ENCODE measurements around the gene STARD3.
"Not testable (repeated sequence)": the region's sequence is repeated elsewhere in the genome, so short reads cannot be mapped to it uniquely, and the experiment has no call there.

STARD3 gene

DNA sequence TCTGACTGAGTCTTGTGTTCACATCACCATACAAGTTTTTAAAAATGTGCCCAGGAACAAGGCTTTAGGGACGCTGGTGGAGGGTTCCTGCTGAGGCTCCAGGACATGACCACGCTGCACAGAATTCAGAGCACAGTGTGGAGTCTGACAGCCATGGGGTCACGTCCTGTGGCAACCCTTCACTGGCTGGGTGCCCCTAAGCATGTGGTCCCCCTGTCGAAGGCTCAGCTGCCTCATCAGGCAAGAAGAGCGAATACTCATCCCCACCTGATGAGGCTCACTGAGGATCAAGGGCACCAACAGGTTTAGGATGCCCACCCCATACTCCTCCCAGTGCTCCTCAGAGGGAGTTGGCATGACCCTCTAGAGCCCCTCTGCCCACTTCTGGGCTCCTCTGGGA lies 37.2 kb downstream of the STARD3 start:
- FAIRE-seq = no peak

DNA sequence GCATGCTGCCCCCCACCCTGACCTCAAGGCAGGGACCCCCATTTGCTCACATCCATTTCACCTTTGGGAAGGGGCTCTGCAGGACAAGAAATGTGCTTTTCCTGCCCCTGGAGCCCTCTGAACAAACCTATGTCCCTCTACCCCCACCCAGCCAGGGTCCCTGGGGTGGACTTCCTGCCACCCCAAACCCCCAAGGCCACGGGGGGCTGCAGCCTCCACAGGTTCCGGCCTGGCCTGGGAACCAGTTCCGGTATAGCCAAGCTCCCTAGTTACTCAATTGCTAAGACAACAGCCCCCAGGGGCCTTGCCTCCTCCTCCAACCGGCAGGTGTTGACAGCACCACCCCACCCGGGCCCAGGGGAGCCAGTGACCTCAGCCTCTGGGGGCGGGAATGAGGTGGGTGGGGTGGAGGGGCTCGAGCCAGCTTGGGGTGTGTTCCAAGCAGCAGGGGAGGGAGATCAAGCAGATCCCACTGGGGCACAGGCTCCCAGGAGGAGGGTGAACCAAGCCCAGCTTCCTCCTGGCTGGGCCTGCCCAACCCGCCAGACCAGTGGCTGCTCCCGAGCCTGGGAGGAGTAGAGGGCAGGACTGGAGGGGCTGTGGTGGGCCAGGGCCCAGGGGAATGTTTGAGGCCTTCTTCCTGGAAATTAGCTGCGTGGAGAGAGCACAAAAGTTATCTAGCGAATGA lies 37.9 kb downstream of the STARD3 start:
- no peak for FAIRE-seq

DNA sequence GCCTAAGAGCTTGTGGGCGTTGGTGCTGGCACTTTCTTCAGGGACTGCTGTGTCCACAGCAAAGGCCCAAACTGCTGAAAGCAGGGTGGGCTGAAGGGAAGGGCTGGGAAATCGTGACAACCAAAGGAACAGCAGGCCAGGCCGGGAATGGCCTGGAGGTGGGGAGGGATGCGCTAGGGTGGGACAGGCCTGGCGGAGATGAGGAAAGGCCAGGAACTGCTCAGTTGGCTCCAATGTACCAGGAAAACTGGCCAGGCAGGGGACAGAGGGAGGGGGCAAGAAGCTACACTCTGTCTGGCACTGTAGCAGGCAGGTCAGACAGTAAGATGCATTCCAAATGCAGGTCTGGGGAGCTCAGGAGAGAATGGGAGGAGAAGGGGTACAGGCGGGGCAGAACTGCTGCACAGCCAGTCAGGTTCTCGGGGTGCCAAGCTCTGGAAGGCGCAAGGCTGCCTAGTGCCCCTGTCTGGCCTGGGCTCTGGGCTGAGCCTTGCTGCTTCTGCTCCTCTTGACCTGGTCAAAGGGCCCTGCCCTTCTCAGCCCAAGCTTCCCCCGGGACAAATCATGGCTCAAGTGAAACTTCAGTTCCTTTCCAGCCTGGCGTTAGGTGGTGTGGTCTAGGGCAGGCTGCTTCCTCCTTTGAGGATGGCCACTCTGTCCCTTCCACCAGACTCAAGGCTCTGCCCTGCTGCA lies 38.6 kb downstream of the STARD3 start:
- FAIRE-seq = no peak

DNA sequence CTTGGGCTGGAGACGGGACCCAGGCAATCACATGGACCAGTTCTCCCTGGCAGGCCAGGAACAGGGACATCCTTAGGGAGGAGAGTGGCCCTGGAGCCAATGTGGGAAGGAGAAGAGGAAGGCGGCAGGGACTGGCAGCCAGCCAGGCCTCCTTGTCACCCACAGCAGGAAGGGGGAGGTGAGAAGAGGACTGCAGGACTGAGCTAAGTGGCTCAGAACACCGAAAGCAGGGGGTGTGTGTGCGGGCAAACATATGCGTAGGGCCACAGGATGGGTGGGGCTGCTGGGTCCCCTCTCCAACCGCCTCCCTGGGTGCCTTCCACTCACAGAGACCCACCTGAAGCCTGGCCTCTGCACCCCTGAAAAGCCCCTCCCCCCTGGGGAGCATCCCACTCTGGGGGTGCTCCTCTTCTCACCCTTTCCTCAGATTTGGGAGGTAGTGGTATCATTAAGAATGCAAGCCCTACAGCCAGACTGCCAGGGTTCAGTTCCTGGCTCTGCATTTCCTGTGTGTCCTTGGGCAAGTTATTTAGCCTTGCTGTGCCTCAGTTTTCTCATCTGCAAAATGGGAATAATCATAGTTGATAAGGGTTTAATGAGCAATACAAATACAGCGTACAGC lies 39.4 kb downstream of the STARD3 start:
- no peak for FAIRE-seq

DNA sequence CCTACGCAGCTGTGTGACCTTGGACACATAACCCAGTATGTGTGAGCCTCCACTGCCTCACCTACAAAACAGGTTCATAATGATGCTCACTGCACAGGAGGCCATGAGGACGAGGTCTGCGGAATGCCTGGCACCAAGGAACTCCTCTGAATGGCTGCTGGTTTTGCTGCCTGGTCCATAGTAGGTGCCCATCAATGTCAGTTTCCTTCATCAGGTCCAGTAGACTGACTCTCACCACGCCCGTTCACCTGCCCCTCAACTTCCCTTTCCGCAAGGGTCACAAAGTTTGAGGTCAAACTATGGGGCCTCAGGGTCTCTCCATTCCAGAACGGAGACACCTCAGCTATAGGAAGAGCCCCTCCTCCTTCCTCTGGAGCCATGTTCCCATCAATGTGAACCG lies 40.1 kb downstream of the STARD3 start:
- FAIRE-seq = no peak

DNA sequence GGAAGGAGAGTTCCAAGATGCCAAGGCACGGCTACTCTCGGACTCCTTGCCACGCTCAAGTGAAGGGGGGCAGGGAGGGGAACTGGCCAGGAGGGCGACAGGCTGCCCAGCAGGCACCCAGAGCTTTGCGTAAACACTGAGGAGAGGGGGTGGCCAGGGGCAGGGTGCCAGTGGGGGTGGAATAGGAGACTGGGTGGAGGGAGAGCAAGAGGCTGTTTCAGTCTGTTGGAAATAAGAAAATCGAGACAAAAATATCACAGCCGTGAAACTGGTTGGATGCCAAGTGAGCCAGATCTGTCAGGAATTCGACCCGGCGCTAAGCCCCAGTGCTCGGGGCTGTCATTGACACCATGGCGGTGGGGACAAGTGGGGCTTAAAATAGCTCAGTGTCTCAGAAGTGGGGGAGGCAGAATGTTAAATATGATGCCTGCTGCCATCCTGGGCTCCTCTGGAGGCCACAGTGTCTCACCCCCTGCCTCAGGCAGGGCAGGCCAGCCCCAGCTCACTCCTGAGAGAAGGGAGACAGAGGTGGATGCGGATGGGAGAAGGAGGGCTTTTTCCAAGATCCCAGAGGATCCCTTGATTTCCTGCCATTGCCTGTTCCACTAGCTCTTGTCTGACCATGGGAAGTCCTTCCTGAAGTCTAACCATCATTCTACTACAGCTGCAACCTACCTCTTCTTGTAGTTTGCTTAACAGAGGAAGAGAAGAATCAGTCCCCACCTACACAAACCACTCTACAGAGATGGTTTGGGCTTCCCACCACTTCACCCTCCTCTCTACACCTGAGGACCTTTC lies 40.8 kb downstream of the STARD3 start:
- FAIRE-seq = no peak

DNA sequence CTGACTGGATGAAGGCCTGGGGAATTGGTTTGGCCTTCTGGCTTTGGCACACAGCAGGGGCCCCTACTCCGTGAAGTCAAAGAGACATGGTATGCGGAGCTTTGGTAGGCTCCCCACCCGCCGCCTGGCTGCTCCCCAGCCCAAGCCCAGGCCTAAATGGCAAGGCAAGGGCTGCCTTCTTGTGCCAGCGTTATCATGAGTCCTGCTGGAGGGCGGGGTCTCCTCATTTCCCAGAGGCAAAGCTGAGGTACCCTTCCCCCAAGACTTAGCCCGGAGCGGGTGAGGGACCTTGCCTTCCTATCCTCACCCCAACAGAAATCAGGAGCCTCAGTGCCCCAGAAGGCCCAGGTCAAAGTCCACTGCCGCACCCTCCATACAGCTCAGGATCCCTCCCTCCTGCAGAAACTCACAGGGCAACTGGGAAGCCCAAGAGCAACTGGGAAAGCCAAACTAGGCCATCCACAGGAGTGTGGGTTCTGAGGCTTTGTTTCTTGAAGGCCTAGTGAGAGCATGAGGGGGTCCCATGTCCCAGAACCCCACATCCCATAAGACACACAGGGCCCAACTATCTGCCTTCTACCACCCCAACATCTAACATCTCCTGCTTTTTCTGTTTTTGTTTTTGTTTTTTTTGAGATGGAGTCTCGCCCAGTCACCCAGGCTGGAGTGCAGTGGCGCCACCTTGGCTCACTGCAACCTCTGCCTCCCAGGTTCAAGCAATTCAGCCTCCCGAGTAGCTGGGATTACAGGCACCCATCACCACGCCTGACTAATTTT lies 41.6 kb downstream of the STARD3 start:
- FAIRE-seq = no peak

DNA sequence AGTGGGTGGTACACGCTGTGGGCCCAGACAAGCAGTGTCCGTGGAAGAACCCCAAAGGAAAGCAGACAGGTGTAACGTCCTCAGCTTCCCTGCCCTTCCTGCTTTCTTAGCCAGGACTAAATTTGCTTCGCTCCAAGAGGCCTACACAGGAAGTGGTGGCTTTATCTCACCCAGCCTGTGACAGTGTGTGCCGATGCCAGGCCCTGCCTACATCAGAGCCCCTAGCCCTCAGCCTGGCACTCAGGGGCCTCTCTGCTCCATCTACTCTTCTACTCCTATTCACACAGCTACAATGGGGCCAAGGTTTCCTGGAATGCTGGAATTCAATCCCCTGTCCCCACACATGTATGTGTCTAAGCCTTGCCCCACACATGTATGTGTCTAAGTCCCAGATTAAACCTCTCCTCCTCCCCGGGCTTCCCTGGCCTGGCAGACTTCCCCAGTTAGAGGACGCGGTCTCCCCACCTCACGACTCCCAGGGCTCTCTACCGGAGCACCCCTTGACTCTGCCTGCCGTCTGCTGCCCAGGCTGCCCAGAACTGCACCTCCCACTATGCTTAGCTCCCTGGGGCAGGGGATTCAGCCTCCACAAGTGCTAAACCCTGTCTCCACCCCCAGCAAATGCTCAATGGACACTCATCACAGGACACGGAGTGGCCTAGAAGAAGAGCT lies 42.7 kb downstream of the STARD3 start:
- no peak for FAIRE-seq

DNA sequence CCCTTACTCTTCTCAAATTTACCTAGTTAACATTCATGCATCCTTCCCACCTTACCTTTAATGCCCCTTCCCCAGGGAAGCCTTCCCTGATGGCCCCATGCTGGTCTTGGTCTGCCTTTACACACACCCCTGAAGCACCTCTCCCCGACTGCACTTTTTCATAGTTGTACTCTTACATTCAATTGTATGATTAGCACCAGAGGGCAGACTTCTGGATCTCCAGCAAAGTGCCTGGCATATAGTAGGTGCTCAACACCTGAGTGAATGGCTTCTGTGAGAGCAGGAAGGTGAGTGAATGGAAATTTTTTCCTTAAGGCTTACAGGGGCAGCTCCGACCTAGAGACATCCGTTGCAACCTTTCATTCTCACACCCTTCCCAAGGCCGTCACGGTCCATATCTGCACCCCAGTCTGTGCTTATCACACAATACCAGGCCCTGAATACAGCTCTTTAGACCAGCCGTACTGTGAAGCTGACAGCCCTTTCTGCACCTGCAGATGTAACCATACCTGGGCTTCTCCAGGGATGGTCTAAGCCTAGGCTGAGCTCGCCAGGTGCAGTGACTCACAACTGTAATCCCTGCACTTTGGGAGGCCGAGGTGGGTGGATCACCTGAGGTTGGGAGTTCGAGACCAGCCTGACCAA lies 46.5 kb downstream of the STARD3 start:
- FAIRE-seq = no peak

DNA sequence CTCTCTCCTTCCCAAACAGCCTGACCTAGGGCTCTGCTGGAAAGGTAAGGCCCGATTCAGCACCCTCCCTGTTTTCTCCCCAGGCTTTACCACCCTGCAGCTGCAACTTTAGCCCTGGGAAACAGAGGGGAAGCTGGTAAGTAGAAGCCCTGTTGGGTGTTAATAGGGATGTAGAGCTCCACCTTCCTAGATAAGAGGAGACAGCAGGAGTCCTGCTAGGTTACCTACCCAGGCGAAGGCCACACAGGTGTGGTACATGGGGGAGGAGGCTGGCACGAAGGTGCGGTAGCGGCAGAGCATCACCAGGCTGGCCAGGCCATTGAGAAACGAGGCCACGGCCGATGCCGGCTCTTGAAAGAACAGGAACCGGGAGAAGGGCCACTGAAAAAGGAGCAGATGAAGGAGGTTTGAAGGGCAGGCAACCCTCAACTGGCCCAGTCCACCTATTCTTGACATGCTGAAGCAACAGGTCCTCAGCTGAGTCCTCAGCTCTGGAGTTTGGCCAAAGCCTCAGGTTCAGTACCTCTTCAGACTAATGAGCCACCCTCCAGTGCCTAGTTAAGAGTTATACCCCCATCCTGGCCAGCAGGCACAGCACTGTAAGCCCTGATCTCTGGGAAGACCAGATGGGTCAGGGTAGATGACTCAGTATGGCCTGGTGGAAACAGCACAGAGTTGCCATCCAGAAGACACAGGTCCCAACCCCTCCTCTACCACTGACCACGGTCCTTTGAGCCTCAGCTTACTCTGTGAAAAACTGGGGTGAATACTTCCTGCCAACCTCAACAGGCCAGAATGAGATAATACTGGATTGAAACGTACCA lies 47.6 kb downstream of the STARD3 start:
- FAIRE-seq = no peak

DNA sequence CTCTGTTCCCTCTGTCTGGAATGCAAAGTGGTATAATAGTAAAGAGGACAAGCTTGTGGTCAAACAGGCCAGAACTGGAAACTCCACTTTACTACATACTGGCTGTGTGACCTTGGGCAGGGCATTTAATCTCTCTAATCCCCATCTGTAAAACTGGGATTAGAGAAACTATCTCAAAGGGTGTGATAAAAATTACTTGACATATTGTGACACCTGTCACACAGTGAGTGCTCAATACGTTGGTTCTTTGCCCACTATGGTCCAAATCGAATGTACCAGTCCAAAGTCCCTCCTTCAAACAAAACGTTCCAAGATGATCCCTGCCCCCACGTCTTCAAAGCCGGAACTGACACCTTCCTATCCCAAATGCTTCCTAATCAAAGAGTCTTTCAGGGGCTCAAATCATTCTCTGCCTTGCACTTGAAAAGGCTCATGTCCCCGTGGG lies 50.2 kb downstream of the STARD3 start:
- no peak for FAIRE-seq

DNA sequence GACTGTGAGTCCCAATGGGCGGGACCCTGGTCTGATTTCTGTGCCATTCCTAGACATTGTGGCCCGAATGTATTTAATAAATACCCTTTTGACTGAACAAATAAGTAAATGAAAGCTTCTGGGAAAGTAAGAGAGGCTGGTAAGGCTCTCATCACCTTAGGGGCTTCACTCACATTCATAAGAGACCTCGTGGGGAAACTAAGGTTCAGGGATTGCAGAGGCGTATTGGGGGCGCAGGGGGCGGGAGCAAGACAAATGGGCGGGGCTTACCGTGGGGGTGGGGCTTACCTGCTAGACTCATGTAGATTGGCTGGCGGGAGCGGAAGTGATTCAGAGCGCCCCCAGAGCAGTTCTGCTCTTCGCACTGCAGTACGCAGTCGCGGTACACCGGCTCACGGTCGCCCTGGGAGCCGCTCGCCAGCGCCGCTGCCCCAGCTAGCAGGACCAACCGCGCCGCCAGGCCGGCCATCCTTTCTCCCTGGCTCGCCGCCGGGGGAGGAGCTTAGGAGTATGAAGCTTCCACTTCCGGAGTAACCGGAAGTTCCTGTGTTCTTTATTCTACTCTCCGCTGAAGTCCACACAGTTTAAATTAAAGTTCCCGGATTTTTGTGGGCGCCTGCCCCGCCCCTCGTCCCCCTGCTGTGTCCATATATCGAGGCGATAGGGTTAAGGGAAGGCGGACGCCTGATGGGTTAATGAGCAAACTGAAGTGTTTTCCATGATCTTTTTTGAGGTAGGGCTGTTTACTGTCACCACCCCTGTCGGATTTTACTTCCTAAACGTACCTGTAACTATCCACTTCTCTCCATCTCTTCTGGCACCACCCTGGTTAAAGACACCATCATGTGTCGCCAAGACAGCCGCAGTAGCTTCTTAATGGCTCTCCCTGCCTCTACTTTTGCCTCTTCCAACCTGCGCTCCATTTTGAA lies 50.9 kb downstream of the STARD3 start, which contains the start of gene PGAP3:
PGAP3 (minus strand) TSS at position 512 of the 929 bp plus-strand sequence; CDS start at position 469, 43 bp downstream.
- peak; percentile 45 for FAIRE-seq

DNA sequence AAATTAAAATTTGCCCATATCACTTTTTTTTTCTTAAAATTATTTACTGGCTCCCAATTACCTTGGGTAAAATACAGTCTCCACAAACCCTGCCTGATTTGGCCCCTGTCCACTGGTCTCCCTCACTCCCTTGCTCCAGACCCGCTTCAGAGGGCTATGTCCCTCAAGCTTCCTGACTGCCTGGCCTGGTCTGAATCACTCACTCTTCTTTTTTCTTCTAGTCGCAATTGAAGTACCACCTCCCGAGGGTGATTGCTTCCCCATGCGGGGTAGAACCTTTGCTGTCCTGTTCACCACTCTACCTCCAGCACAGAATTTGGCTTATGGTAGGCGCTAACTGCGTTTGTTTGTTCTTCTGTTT lies 51.5 kb downstream of the STARD3 start:
- FAIRE-seq = no peak

DNA sequence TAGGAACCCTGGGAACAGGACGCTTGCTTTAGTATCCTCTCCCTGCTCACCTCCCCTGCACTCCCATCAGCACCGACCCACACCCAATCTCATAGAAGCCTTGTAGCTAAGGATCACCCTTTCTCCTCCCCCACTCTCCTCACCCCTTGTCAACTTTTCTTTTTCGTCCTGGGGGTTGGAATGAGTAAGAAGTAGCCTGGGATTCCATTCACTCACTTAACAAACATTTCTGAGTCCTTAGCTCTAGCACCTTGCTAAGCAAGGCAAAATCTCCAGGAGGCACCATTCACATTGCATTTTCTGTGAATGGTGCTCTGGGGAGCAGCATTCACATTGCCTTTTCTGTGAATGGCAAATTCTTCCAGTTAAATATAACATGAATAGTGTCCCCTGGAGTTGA lies 52.0 kb downstream of the STARD3 start:
- no peak for FAIRE-seq

DNA sequence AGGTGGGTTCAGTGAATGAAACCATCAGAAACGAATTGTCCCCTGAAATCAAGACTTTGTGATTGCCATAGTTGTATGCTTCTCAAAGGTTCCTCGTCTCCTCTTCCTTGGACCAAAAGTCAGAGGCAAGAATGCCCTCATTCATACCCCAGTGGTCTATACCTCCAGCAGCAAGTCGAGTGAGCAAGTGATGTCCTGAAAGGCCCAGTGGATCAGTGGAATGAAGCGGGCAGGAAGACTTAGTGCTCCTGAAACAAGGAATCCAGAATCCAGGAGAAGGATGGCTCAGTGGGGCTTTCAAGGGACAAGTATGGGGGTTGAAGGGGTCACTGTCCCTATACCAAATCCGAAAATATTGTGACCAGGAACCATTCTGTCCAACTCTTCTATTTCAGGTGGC lies 57.6 kb downstream of the STARD3 start:
- no peak for FAIRE-seq

DNA sequence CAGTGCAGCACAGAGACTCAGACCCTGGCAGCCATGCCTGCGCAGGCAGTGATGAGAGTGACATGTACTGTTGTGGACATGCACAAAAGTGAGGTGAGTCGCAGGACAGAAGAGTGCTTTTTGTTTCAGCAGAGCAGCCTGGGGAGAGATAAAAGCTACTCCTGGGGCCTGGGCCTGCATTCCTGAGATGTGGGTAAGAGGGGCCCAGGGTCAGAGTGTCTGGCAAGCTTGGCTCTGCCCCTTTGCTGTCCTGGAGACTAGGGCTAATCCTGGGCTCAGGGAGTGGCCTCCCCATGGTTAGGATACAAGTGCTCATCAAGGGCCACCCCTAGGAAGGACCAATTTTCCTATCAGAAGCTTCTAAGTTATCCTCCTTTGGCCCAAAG lies 58.1 kb downstream of the STARD3 start:
- FAIRE-seq = no peak

DNA sequence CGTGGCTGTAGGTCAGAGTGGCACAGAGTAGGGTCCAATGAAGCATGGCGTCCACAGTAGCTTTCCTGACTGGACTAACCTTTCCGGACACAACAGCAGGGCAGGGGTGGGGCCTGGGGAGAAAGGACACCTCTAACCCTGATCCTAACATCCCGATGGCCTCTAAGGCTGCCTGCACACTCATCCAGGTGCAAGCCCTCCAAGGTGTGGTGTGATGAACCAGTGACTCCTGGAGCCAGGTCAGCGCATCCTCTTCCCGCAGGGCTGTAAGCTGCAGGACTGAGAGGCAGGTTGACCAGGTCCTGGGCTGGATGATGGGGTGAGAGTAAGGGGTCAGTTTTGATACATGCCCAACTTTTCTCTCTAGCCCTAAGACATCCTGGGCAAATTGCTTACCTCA lies 59.8 kb downstream of the STARD3 start:
- no peak for FAIRE-seq

DNA sequence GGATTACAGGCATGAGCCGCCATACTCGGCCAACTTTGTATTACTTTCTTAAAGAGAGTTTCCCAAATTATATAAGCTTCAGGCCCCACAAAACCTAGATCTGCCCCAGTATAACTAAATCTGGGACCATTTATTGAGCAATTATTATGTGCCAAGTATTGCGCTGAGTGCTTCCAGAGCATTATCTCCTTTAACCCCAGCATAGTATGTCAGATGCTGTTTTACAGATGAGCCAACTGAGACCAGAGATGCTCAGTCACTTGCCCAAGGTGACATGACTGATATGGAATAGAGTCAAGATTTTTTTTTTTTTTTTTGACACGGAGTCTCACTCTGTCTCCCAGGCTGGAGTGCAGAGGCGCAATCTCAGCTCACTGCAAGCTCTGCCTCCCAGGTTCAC lies 61.0 kb downstream of the STARD3 start:
- FAIRE-seq = no peak

DNA sequence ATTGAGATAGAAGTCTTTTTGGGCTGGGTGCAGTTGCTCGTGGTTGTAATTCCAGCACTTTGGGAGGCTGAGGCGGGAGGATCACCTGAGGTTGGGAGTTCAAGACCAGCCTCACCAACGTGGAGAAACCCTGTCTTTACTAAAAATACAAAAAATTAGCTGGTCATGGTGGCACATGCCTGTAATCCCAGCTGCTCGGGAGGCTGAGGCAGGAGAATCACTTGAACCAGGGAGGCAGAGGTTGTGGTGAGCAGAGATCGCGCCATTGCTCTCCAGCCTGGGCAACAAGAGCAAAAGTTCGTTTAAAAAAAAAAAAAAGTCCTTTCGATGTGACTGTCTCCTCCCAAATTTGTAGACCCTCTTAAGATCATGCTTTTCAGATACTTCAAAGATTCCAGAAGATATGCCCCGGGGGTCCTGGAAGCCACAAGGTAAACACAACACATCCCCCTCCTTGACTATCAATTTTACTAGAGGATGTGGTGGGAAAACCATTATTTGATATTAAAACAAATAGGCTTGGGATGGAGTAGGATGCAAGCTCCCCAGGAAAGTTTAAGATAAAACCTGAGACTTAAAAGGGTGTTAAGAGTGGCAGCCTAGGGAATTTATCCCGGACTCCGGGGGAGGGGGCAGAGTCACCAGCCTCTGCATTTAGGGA lies 62.3 kb downstream of the STARD3 start:
- not testable (repeated sequence) for FAIRE-seq
